GM21360 (cell line): ENCODE measurements around the gene SMARCA2.

Experiments
- ATAC-seq: cut with Tn5 transposase; IDR thresholded peaks from one replicate; pipeline ENCODE4 v1.9.1; 2021; ENCODE audit warnings: mild to moderate bottlenecking, moderate library complexity; ENCODE audit not compliant: unreplicated experiment

The SMARCA2 gene

GRCh38 chr9:2236850-2237249, 221.7 kb downstream of the SMARCA2 start:
- no peak for ATAC-seq

- ATAC-seq, result peak; percentile 41
These were observed 226.3 kb downstream of the SMARCA2 start for GRCh38 chr9:2241461-2241835.

GRCh38 chr9:2241836-2242741, 226.9 kb downstream of the SMARCA2 start:
- ATAC-seq, result peak; percentile 93

- ATAC-seq, result no peak
These were observed 227.7 kb downstream of the SMARCA2 start for GRCh38 chr9:2242831-2243330.
